A549 (cell line): ENCODE data around the gene TECTB.

Experiments
- CTCF ChIP-seq: fragments of >200 bp; sonication (Bioruptor Twin); formaldehyde crosslinking; IDR thresholded peaks from 3 replicates; pipeline ENCODE4 v1.5.1; 2016
- KDM5A ChIP-seq: fragments of 200-600 bp; sonication (generic); IDR thresholded peaks from 2 replicates; pipeline ENCODE4 v1.6.1; 2016; ENCODE audit warnings: antibody characterized with exemption, mild to moderate bottlenecking
- POLR2A ChIP-seq: IDR thresholded peaks from 2 replicates; pipeline ENCODE4 v1.6.1; 2012; ENCODE audit warnings: mild to moderate bottlenecking, low read length
- REST ChIP-seq: fragments of 200-600 bp; sonication (generic); IDR thresholded peaks from 2 replicates; pipeline ENCODE4 v1.6.1; 2016; ENCODE audit warnings: antibody characterized with exemption, mild to moderate bottlenecking, moderate library complexity

DNA sequence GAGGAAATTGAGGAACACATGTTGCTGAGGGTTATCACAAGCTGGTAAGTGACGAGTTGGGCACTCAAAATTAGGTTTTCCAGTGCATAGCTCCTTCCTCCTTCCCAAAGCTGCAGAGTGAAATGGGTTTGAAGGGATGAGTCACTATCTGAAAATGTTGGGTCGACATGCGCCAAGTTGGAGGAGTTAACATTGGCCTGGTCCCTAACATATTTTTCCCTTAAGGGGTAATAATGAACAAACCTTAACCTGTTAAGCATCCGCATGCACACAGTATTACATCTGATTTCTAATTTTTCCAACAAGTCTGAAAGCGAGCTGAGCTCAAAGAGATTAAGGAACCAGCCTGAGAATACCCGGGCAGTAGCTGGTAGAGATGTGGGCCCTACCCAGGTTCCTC, 20.7 kb upstream of the TECTB start:
- TF ChIP-seq REST (no peak), POLR2A (no peak), CTCF (no peak), KDM5A (no peak)
